HL-60 (cell line): ENCODE measurements around the gene PRKAR1B.

ENCODE experiments used
- CTCF ChIP-seq: IDR thresholded peaks from one replicate; pipeline ENCODE4 v1.5.1; 2011; ENCODE audit warnings: low read length, control low read depth, inconsistent platforms; ENCODE audit not compliant: insufficient read depth
- GABPA ChIP-seq: IDR thresholded peaks from 2 replicates; pipeline ENCODE4 v1.6.1; 2012; ENCODE audit warnings: low read depth
- POLR2AphosphoS5 ChIP-seq: IDR thresholded peaks from 2 replicates; pipeline ENCODE4 v1.6.1; 2012; ENCODE audit warnings: low read depth

GRCh38 chr7:549891-550625 lies 177.0 kb downstream of the PRKAR1B start:
- no peak for TF ChIP-seq CTCF
- TF ChIP-seq POLR2AphosphoS5 = no peak
- no peak for TF ChIP-seq GABPA
